ENCODE results near the gene DCLRE1C. TPM values are rescaled to one million over a fixed set of nuclear protein-coding genes. Genes with fewer than 3 reads are reported as not detected.

Gene DCLRE1C
- total and polyA plus RNA-seq, 2 of the 8 experiments (the other 6 are each of a cell fraction or from before 2014, with no cell fraction given), result 0.77 to 7.4 TPM

GRCh38 chr10:14858338-14858960 lies 95.4 kb downstream of the DCLRE1C start (continued):
- TF ChIP-seq, protein P1, sequence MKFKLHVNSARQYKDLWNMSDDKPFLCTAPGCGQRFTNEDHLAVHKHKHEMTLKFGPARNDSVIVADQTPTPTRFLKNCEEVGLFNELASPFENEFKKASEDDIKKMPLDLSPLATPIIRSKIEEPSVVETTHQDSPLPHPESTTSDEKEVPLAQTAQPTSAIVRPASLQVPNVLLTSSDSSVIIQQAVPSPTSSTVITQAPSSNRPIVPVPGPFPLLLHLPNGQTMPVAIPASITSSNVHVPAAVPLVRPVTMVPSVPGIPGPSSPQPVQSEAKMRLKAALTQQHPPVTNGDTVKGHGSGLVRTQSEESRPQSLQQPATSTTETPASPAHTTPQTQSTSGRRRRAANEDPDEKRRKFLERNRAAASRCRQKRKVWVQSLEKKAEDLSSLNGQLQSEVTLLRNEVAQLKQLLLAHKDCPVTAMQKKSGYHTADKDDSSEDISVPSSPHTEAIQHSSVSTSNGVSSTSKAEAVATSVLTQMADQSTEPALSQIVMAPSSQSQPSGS (IDR thresholded peaks at IDR 0.05; ENCODE audit: low read length), result no peak
- TF ChIP-seq SIX5 (IDR thresholded peaks at IDR 0.05; ENCODE audit: low read depth, low read length), result no peak

Data from H1 (cell line).